ENCODE results near the gene PROCR. TPM values are rescaled to one million over a fixed set of nuclear protein-coding genes. Genes with fewer than 3 reads are reported as not detected.
"Not testable (repeated sequence)": the region's sequence is repeated elsewhere in the genome, so short reads cannot be mapped to it uniquely, and the experiment has no call there.

The PROCR gene
- total RNA-seq, 1 donor from 2014 or later, result 0.84 TPM

GRCh38 chr20:35192118-35192872 lies 20.4 kb downstream of the PROCR start:
- intact Hi-C loops (cut with micrococcal nuclease), result no loop called here
- Mint-ChIP-seq H3K36me3 (ENCODE audit: low read depth) (peaks cover 4% of the 10 kb centered on the region), H3K4me3 (no peak overlapping the region), H3K27me3 (peaks cover 3% of the 10 kb centered on the region), H3K27ac (no peak overlapping the region), H3K9me3 (peaks cover 5% of the 10 kb centered on the region), H3K4me1 (no peaks in the 10 kb centered on the region)
- no peak for DNase-seq

DNA sequence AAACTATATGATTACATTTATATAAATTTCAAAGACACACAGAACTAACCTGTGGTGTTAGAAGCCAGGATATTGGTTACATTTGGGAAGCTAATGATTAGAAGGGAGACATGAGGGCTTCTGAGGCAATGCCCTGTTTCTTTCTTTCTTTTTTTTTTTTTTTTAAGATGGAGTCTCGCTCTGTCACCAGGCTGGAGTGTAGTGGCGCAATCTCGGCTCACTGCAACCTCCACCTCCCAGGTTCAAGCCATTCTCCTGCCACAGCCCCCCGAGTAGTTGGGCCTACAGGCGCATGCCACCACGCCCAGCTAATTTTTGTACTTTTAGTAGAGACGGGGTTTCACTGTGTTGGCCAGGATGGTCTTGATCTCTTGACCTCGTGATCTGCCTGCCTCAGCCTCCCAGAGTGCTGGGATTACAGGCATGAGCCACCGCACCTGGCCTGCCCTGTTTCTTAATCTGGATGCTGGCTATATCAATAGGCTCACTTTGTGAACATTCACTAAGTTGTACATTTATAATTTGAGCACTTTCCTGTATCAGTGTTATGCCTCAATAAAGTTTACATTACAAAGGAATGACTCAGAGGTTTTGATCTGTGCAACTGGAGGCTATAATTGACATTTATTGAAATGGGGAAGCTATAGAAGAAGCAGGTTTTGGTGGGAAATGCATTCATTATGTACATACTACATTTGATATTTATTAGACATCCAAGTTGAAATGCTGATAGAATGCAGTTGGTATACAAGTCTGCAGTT lies 21.3 kb downstream of the PROCR start:
- H3K27ac Mint-ChIP-seq; H3K9me3 Mint-ChIP-seq; H3K36me3 Mint-ChIP-seq (ENCODE audit: low read depth); DNase-seq; H3K4me3 Mint-ChIP-seq; H3K27me3 Mint-ChIP-seq; intact Hi-C loops (cut with micrococcal nuclease); H3K4me1 Mint-ChIP-seq: not testable (repeated sequence)

DNA sequence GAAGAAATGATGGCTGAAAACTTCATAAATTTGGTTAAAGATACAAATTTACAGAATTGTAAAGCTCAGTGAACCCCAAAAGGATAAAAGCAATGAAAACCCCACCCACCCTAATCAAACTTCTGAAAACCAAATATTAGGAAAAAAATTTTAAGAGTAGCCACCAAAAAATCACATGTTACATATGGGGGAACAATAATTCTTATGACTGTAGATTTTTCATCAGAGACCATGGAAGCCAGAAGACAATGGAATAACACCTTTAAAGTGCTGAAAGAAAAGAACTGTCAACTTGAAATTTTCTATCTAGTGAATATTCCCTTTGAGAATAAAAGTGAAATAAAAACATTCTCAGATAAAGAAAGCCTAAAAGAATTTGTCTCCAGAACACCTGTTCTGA lies 24.4 kb downstream of the PROCR start:
- Mint-ChIP-seq H3K9me3 (peaks cover 12% of the 10 kb centered on the region), H3K4me1 (no peaks in the 10 kb centered on the region), H3K4me3 (no peak overlapping the region), H3K27ac (no peak overlapping the region), H3K27me3 (no peaks in the 10 kb centered on the region), H3K36me3 (ENCODE audit: low read depth) (peaks cover 5% of the 10 kb centered on the region)
- intact Hi-C loops (cut with micrococcal nuclease), result no loop called here
- DNase-seq, result no peak

DNA sequence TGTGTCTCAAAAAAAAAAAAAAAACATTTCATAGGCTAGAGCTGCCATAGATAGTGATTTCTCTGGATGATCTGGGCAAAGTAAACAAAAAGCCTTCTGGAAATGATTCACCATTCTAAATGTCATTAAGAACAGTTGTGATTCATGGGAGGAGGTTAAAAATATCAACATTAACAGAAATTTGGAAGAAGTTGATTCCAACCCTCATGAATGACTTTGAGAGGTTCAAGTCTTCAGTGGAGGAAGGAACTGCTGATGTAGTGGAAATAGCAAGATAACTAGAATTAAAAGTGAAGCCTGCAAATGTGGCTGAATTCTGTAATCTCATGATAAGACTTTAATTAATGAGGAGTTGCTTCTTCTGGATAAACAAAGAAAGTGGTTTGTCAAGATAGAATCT lies 27.9 kb downstream of the PROCR start:
- intact Hi-C loops (cut with micrococcal nuclease), result no loop called here
- Mint-ChIP-seq H3K36me3 (ENCODE audit: low read depth) (peaks cover 7% of the 10 kb centered on the region), H3K9me3 (peaks cover 12% of the 10 kb centered on the region)

GRCh38 chr20:35200267-35200666 lies 28.4 kb downstream of the PROCR start:
- intact Hi-C loops (cut with micrococcal nuclease), result no loop called here
- Mint-ChIP-seq H3K27me3 (no peaks in the 10 kb centered on the region), H3K27ac (no peak overlapping the region), H3K4me1 (no peaks in the 10 kb centered on the region), H3K9me3 (peaks cover 12% of the 10 kb centered on the region), H3K36me3 (ENCODE audit: low read depth) (peaks cover 5% of the 10 kb centered on the region), H3K4me3 (no peak overlapping the region)
- DNase-seq, result no peak

More for the DNA sequence above, 27.9 kb downstream of the PROCR start:
- no peak overlapping the region for H3K27ac Mint-ChIP-seq
- no peak for DNase-seq
- H3K4me1 Mint-ChIP-seq, result no peaks in the 10 kb centered on the region
- no peaks in the 10 kb centered on the region for H3K27me3 Mint-ChIP-seq
- no peak overlapping the region for H3K4me3 Mint-ChIP-seq

- H3K4me1 Mint-ChIP-seq; intact Hi-C loops (cut with micrococcal nuclease); H3K27me3 Mint-ChIP-seq; DNase-seq; H3K36me3 Mint-ChIP-seq (ENCODE audit: low read depth); H3K4me3 Mint-ChIP-seq; H3K27ac Mint-ChIP-seq: not testable (repeated sequence)
- H3K9me3 Mint-ChIP-seq, result peaks cover 10% of the 10 kb centered on the region
These were observed 29.6 kb downstream of the PROCR start for GRCh38 chr20:35201467-35201866.

DNA sequence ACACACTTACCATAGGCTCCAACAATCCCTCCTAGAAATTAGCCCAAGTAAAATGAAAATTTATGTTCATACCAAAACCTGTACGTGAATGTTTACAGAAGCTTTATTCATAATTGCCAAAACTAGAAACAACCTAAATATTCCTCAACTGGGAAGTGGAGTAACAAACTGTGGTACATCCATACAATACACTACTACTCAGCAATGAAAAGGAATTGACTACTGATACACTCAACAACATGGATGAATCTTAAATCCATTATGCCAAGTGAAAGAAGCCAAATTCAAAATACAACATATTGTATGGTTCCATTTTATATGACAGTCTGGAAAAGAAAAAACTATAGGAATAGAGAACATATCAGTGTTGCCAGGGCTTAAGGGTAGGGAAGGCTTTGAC lies 34.9 kb downstream of the PROCR start:
- Mint-ChIP-seq H3K9me3 (no peaks in the 10 kb centered on the region), H3K4me3 (no peak overlapping the region), H3K27me3 (no peaks in the 10 kb centered on the region), H3K4me1 (no peaks in the 10 kb centered on the region), H3K27ac (no peak overlapping the region), H3K36me3 (ENCODE audit: low read depth) (peaks cover 2% of the 10 kb centered on the region)
- intact Hi-C loops (cut with micrococcal nuclease), result no loop called here
- no peak for DNase-seq

DNA sequence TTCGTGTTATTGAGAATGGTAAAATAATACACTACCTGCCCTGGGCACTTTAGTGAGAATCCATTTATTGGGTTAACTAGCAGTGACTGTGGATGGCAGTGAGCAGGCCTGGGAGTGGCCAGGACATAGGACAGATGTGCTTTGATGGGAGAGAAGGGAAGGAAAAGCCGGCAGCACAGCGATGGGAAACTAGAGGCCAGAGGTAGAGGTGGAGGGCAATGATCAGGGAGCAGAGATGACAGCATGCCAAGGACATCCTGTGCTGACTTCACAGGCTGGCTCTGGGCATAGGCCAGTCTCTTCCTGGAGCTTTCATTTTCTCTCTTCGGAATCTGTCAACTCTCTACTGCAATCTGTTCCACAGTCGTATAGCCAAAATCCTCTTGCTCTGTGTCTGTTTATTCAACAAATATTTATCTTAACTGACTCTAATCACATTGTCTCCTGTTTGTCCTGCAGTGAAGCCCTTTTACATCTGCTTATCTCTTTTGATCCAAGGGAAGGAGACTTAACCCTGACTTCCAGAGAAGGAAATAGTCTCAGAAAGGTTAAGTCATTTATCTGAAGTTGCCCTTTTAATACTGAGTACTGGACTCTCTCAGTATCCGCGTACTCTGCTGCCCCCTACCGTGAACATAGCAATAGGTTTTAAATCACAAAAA lies 36.2 kb downstream of the PROCR start:
- H3K36me3 Mint-ChIP-seq (ENCODE audit: low read depth), result peaks cover 2% of the 10 kb centered on the region
- no peak overlapping the region for H3K27ac Mint-ChIP-seq
- no peaks in the 10 kb centered on the region for H3K4me1 Mint-ChIP-seq
- no peak overlapping the region for H3K4me3 Mint-ChIP-seq
- H3K27me3 Mint-ChIP-seq, result no peaks in the 10 kb centered on the region
- peak; percentile 93 for DNase-seq
- intact Hi-C loops (cut with micrococcal nuclease), result loop anchor here (1.0 to 2.0 kb wide), 4 partner anchors 63 to 374 kb away; no protein-coding TSS in a partner anchor
- H3K9me3 Mint-ChIP-seq, result no peaks in the 10 kb centered on the region

DNA sequence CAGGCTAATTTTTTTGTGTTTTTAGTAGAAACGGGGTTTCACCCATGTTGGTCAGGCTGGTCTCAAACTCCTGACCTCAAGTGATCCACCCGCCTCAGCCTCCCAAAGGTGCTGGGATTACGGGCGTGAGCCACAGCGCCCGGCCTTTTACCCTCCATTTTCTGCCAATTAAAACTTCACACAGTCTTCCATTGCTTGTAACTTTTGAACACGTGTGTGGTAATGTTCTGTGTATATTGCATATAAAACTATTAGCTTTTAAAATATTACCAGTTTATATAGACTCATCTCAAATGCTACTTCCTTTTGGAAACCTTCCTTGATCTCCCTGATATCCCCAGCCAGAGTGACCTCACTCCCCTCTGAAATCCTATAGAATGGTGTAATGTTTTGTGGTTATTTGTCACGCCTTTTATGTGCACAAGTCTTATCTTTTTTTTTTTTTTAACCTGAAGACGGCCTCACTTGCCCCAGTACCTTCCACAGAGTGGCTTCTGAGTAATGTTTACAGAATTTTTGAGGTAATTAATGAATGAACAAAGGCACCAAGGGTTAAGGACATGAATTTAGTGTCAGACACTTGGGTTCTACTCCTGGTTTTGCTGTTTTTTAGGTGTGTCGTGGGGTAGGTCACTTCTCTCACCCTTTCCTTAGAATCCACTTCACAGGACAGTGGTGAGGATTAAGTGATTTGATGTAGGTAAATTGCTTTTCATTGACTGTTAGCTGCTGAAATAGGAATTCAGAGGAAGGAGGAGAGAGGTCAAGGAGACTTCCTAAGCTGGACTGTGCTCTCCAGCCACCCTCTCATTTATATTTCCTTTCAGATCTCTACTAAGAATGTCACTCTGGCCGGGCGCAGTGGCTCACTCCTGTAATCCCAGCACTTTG lies 43.4 kb downstream of the PROCR start:
- Mint-ChIP-seq H3K4me3 (no peak overlapping the region), H3K9me3 (no peaks in the 10 kb centered on the region), H3K27me3 (no peaks in the 10 kb centered on the region), H3K27ac (no peak overlapping the region), H3K36me3 (ENCODE audit: low read depth) (no peaks in the 10 kb centered on the region), H3K4me1 (no peaks in the 10 kb centered on the region)
- DNase-seq, result no peak
- intact Hi-C loops (cut with micrococcal nuclease), result no loop called here

DNA sequence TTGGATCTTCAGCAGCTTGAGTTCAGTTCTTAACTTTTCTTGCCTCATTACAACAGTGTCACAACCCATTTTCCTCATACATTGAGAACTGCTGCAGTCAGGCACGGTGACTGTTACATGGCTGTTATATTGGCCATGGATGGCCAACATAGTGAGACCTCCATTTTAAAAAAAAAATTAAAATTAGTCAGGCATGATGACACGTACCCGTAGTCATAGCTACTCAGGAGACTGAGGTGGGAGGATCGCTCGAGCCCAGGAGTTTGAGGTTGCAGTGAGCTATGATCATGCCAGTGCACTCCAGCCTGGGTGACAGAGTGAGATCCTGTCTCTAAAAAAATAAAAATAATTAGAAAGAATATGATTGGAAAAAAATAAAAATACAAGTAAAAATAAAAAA lies 44.7 kb downstream of the PROCR start:
- Mint-ChIP-seq H3K27ac (no peak overlapping the region), H3K4me3 (no peak overlapping the region), H3K36me3 (ENCODE audit: low read depth) (no peaks in the 10 kb centered on the region), H3K27me3 (no peaks in the 10 kb centered on the region), H3K9me3 (no peaks in the 10 kb centered on the region), H3K4me1 (no peaks in the 10 kb centered on the region)
- intact Hi-C loops (cut with micrococcal nuclease), result no loop called here
- DNase-seq, result no peak

DNA sequence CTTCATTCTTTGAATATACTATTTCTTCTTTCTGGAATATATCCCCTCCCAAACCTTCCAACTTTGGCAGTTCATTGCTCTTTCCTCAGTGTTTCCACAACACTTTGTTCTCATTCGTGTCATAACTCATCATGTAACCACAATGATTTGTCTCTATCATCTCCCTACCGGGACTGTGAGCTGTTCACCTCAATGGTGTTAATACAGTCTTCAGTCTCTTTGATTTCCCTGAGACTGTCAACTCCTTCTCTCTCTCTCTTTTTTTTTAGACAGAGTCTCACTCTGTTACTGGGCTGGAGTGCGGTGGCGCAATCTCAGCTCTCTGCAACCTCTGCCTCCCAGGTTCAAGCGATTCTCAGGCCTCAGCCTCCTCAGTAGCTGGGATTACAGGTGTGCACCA lies 52.1 kb downstream of the PROCR start:
- H3K27me3 Mint-ChIP-seq, result peaks cover 37% of the 10 kb centered on the region
- peaks cover 11% of the 10 kb centered on the region for H3K4me1 Mint-ChIP-seq
- no peak overlapping the region for H3K4me3 Mint-ChIP-seq
- H3K36me3 Mint-ChIP-seq (ENCODE audit: low read depth), result peaks cover 11% of the 10 kb centered on the region
- no peaks in the 10 kb centered on the region for H3K9me3 Mint-ChIP-seq
- intact Hi-C loops (cut with micrococcal nuclease), result no loop called here
- H3K27ac Mint-ChIP-seq, result no peak overlapping the region
- DNase-seq, result no peak

DNA sequence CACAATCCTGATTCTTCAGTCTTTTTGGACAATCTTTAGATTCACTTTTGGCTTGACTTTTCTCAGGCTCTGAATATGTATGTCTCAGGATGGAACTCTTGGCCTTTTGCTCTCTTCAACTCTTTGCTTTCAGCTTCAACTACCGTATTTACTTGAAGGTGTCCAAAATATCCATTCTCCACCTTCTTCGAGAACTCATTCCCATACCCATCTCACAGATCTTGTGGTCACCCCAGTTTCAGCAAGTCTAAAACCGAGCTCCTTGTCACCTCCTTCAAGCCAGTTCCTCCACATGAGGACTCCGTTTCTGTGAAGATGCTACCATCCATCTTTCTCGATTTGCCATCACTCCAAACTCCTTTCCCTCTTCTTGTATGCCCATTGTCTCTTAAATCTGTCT lies 52.7 kb downstream of the PROCR start:
- Mint-ChIP-seq H3K4me3 (no peak overlapping the region), H3K27ac (no peak overlapping the region), H3K27me3 (peaks cover 43% of the 10 kb centered on the region), H3K9me3 (no peaks in the 10 kb centered on the region), H3K4me1 (peaks cover 11% of the 10 kb centered on the region), H3K36me3 (ENCODE audit: low read depth) (peaks cover 11% of the 10 kb centered on the region)
- intact Hi-C loops (cut with micrococcal nuclease), result no loop called here
- DNase-seq, result no peak

GRCh38 chr20:35225319-35226125 lies 53.6 kb downstream of the PROCR start:
- Mint-ChIP-seq H3K27ac (no peak overlapping the region), H3K36me3 (ENCODE audit: low read depth) (peaks cover 11% of the 10 kb centered on the region), H3K4me3 (peak overlapping the region; percentile 66), H3K27me3 (peaks cover 45% of the 10 kb centered on the region), H3K9me3 (no peaks in the 10 kb centered on the region), H3K4me1 (peaks cover 11% of the 10 kb centered on the region)
- no peak for DNase-seq
- intact Hi-C loops (cut with micrococcal nuclease), result no loop called here

Data from activated CD4-positive, alpha-beta T cell treated with anti-CD3 and anti-CD28 coated beads, Interleukin-2, amount 10 ng/mL, durations not matched to agents 24 days and 14 days (primary cell).